ENCODE data around the gene CREB3L2.

DNA sequence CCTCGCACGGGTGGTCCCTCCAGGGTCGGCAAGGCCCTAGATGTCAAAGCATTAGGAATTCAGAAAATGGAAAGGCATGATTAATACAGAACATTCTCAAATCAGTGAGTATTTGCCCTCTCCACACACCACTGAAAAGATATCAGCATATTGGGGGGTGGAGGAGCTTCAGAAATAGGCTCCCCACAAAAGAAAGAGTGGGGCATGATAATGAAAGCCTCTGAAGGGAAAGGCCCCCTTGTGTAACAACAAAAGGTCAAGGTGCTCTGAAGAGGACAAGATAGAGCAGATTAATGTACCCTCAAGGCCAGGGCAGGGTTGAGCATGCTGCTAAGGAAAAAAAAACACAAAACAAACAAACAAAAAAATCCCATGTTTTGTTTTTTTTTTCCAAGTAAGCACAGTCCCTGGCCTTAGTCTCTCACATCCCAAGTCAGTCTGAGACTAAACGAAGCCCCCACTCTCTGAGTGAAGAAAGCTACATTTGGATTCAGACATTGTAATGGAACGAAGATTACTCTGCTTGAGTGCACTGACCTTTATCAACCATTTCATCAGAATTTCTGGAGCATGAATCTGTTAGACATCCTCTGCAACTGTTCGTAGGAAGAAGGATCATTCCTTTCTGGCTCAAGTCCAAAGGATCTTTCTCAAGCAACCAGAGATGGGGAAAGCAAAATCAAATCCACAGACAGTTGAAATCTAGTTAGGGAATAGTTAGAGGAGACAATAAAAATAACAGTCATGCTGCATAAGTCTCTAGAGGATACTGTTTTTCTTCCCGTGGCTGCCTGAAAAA, 127.7 kb downstream of the CREB3L2 start:
- TF ChIP-seq, protein P1, sequence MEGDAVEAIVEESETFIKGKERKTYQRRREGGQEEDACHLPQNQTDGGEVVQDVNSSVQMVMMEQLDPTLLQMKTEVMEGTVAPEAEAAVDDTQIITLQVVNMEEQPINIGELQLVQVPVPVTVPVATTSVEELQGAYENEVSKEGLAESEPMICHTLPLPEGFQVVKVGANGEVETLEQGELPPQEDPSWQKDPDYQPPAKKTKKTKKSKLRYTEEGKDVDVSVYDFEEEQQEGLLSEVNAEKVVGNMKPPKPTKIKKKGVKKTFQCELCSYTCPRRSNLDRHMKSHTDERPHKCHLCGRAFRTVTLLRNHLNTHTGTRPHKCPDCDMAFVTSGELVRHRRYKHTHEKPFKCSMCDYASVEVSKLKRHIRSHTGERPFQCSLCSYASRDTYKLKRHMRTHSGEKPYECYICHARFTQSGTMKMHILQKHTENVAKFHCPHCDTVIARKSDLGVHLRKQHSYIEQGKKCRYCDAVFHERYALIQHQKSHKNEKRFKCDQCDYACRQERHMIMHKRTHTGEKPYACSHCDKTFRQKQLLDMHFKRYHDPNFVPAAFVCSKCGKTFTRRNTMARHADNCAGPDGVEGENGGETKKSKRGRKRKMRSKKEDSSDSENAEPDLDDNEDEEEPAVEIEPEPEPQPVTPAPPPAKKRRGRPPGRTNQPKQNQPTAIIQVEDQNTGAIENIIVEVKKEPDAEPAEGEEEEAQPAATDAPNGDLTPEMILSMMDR (IDR thresholded peaks at IDR 0.05), result no peak
- TF ChIP-seq POLR2A (IDR thresholded peaks at IDR 0.05), result no peak

Measured in adrenal gland (tissue), 5 donors.